Activated T-cell treated with anti-CD3 and anti-CD28 coated beads for 24 hours (primary cell): ENCODE data around the gene SCUBE1.

Source experiments
- DNase-seq: peaks from one replicate; pipeline ENCODE4 v3.0.0-alpha.2; 2020; ENCODE audit warnings: low read depth

Gene SCUBE1

GRCh38 chr22:43257549-43257948, 85.6 kb downstream of the SCUBE1 start:
- no peak for DNase-seq

- DNase-seq = no peak
Measured at GRCh38 chr22:43256976-43257545, 86.1 kb downstream of the SCUBE1 start.

GRCh38 chr22:43256569-43256968, 86.6 kb downstream of the SCUBE1 start:
- no peak for DNase-seq

- DNase-seq = no peak
Measured at GRCh38 chr22:43255299-43255698, 87.9 kb downstream of the SCUBE1 start.

- DNase-seq = no peak
Measured at GRCh38 chr22:43253839-43254238, 89.3 kb downstream of the SCUBE1 start.

GRCh38 chr22:43252319-43252718, 90.9 kb downstream of the SCUBE1 start:
- no peak for DNase-seq

- DNase-seq = no peak
Measured at GRCh38 chr22:43249789-43250471, 93.2 kb downstream of the SCUBE1 start.

- no peak for DNase-seq
Measured at GRCh38 chr22:43247546-43248260, 95.5 kb downstream of the SCUBE1 start.

- no peak for DNase-seq
Measured at GRCh38 chr22:43246188-43246587, 97.0 kb downstream of the SCUBE1 start.

GRCh38 chr22:43245717-43246116, 97.5 kb downstream of the SCUBE1 start:
- no peak for DNase-seq

- no peak for DNase-seq
Measured at GRCh38 chr22:43244803-43245527, 98.2 kb downstream of the SCUBE1 start.

GRCh38 chr22:43244402-43244801, 98.8 kb downstream of the SCUBE1 start:
- no peak for DNase-seq

- DNase-seq = no peak
Measured at GRCh38 chr22:43243324-43243723, 99.8 kb downstream of the SCUBE1 start.

- DNase-seq = no peak
Measured at GRCh38 chr22:43242627-43243026, 100.5 kb downstream of the SCUBE1 start.

GRCh38 chr22:43241699-43242386, 101.3 kb downstream of the SCUBE1 start:
- DNase-seq = no peak

- no peak for DNase-seq
Measured at GRCh38 chr22:43241138-43241597, 102.0 kb downstream of the SCUBE1 start.

- DNase-seq = no peak
Measured at GRCh38 chr22:43240614-43241013, 102.6 kb downstream of the SCUBE1 start.

GRCh38 chr22:43239956-43240355, 103.2 kb downstream of the SCUBE1 start:
- DNase-seq = no peak

GRCh38 chr22:43239193-43239780, 103.9 kb downstream of the SCUBE1 start:
- DNase-seq = no peak

GRCh38 chr22:43238526-43239006, 104.6 kb downstream of the SCUBE1 start:
- DNase-seq = no peak

GRCh38 chr22:43237280-43237679, 105.9 kb downstream of the SCUBE1 start:
- no peak for DNase-seq
